SK-N-SH (cell line): ENCODE results near the gene ASTN2. TPM values are rescaled to one million over a fixed set of nuclear protein-coding genes. Genes with fewer than 3 reads are reported as not detected.

ENCODE experiments used
- CTCF ChIA-PET: fragments of 300-600, 350-600 bp; formaldehyde crosslinking; extraction: SDS; loops from one replicate; lab custom pipeline; 2021; lab: Yijun Ruan, JAX
- POLR2A ChIA-PET: fragments of 350-600 bp; sonication (Branson Sonifier 250); formaldehyde crosslinking; extraction: SDS; loops from one replicate; lab custom pipeline; 2020; ENCODE audit warnings: antibody characterized with exemption, inconsistent platforms; lab: Yijun Ruan, JAX
- DNase-seq: peaks from one replicate; pipeline ENCODE4 v3.0.0; 2012
- H2AFZ ChIP-seq: fragments of 200-600 bp; sonication (generic); 2 replicates; pipeline ENCODE4 v1.8.1; 2016; ENCODE audit warnings: antibody characterized with exemption, mild to moderate bottlenecking, low read depth
- H3F3A ChIP-seq: fragments of 200-600 bp; sonication (generic); replicated peaks from 2 replicates; pipeline ENCODE3; 2016; ENCODE audit warnings: antibody characterized with exemption, mild to moderate bottlenecking; ENCODE audit not compliant: insufficient read depth
- H3K27ac ChIP-seq, 2 experiments: fragments of 200-500 bp in 1 of 2; fragments of 200-600 bp in 1 of 2; sonication (Bioruptor generic) in 1 of 2; sonication (generic), shearing (Covaris generic) in 1 of 2; 2 replicates each; pipeline versions ENCODE4 v1.5.1 to v1.6.1; 2014 to 2016; ENCODE audit warnings: low read depth in 2 of 2, inconsistent platforms in 1 of 2, low read length in 1 of 2, mild to moderate bottlenecking in 1 of 2, mixed read lengths in 1 of 2
- H3K27me3 ChIP-seq: fragments of 200-600 bp; sonication (generic), shearing (Covaris generic); 2 replicates; pipeline ENCODE4 v1.6.1; 2016; ENCODE audit warnings: mixed run types; ENCODE audit not compliant: insufficient read depth
- H3K36me3 ChIP-seq, 2 experiments: fragments of 200-500 bp in 1 of 2; fragments of 200-600 bp in 1 of 2; sonication (Bioruptor generic) in 1 of 2; sonication (generic) in 1 of 2; replicated peaks in 1 of 2; 2 replicates each; pipeline versions ENCODE3 to v1.5.1; 2014 to 2016; ENCODE audit warnings: low read length in 1 of 2, mild to moderate bottlenecking in 1 of 2; ENCODE audit not compliant: insufficient read depth in 2 of 2, control insufficient read depth in 1 of 2
- H3K4me1 ChIP-seq, 2 experiments: fragments of 200-500 bp in 1 of 2; fragments of 200-600 bp in 1 of 2; sonication (Bioruptor generic) in 1 of 2; sonication (generic), shearing (Covaris generic) in 1 of 2; 2 replicates each; pipeline versions ENCODE4 v1.5.1 to v1.6.1; 2014 to 2016; ENCODE audit warnings: low read depth in 1 of 2, low read length in 1 of 2, mixed run types in 1 of 2; ENCODE audit not compliant: insufficient read depth in 2 of 2, control insufficient read depth in 1 of 2
- H3K4me2 ChIP-seq: fragments of 200-600 bp; sonication (generic), shearing (Covaris generic); 2 replicates; pipeline ENCODE4 v1.6.1; 2017; ENCODE audit warnings: mixed run types
- H3K4me3 ChIP-seq, 2 experiments: fragments of 200-500 bp in 1 of 2; fragments of 200-600 bp in 1 of 2; sonication (Bioruptor generic) in 1 of 2; sonication (generic), shearing (Covaris generic) in 1 of 2; 2 replicates each; pipeline versions ENCODE4 v1.5.1 to v1.8.1; 2014 to 2016; ENCODE audit warnings: low read depth in 2 of 2, inconsistent platforms in 1 of 2, low read length in 1 of 2, mild to moderate bottlenecking in 1 of 2, mixed read lengths in 1 of 2, moderate library complexity in 1 of 2
- H3K79me2 ChIP-seq: fragments of 200-600 bp; sonication (generic); 2 replicates; pipeline ENCODE4 v1.8.1; 2017; ENCODE audit warnings: mild to moderate bottlenecking; ENCODE audit not compliant: insufficient read depth
- H3K9ac ChIP-seq: fragments of 200-600 bp; sonication (generic); 2 replicates; pipeline ENCODE4 v1.6.1; 2017; ENCODE audit warnings: mixed run types
- H3K9me2 ChIP-seq: fragments of 200-600 bp; sonication (generic); 2 replicates; pipeline ENCODE4 v1.6.1; 2017; ENCODE audit warnings: mixed run types
- H3K9me3 ChIP-seq: fragments of 200-600 bp; sonication (generic); 2 replicates; pipeline ENCODE4 v1.6.1; 2017; ENCODE audit warnings: mixed run types, mild to moderate bottlenecking, moderate library complexity
- H4K20me1 ChIP-seq: fragments of 200-600 bp; sonication (generic); 2 replicates; pipeline ENCODE4 v1.6.1; 2017; ENCODE audit warnings: mild to moderate bottlenecking, mixed run types; ENCODE audit not compliant: insufficient read depth
- EP300 ChIP-seq, 2 experiments: IDR thresholded peaks; 2 replicates each; pipeline versions ENCODE4 v1.4.0 to v1.6.1; 2012; ENCODE audit warnings: borderline replicate concordance in 1 of 2, low read depth in 1 of 2, low read length in 1 of 2
- FOSL2 ChIP-seq: IDR thresholded peaks from 2 replicates; pipeline ENCODE4 v1.4.0; 2012; ENCODE audit warnings: low read depth, mild to moderate bottlenecking, moderate library complexity, borderline replicate concordance
- FOXJ3 ChIP-seq: sonication (generic); formaldehyde crosslinking; IDR thresholded peaks from 2 replicates; pipeline ENCODE4 v1.5.1; 2020; ENCODE audit warnings: mild to moderate bottlenecking, missing genetic modification reagents
- PBX3 ChIP-seq: IDR thresholded peaks from 2 replicates; pipeline ENCODE4; 2012
- RCOR1 ChIP-seq: fragments of 150-350 bp; IDR thresholded peaks from 2 replicates; pipeline ENCODE4 v1.6.1; 2017; ENCODE audit warnings: antibody characterized with exemption, low read length
- RXRA ChIP-seq: IDR thresholded peaks from 2 replicates; pipeline ENCODE4 v1.4.0; 2012; ENCODE audit warnings: low read depth, mild to moderate bottlenecking, borderline replicate concordance
- TCF12 ChIP-seq: IDR thresholded peaks from 2 replicates; pipeline ENCODE4 v1.4.0; 2012
- TEAD4 ChIP-seq: IDR thresholded peaks from 2 replicates; pipeline ENCODE4 v1.4.0; 2012; ENCODE audit warnings: mild to moderate bottlenecking, borderline replicate concordance; ENCODE audit not compliant: insufficient read depth
- USF1 ChIP-seq: IDR thresholded peaks from 2 replicates; pipeline ENCODE4 v1.4.0; 2012; ENCODE audit warnings: low read depth, borderline replicate concordance
- YY1 ChIP-seq: IDR thresholded peaks from 2 replicates; pipeline ENCODE4 v1.4.0; 2012; ENCODE audit warnings: low read depth, mild to moderate bottlenecking
- WGBS: methylation state at CpG from one replicate; pipeline ENCODE4 v1.1.6; 2017; ENCODE audit warnings: low lambda C conversion rate; 5-methylcytosine and 5-hydroxymethylcytosine counted together
- polyA plus RNA-seq, 3 experiments: library from polyadenylated mRNA; depleted of rRNA; stranded (reverse); fragments of >200 nt; gene quantifications; 2 replicates each; pipeline ENCODE4 v1.2.3, GENCODE V29; 2012
- TF ChIP-seq, protein P1 (sequence below): IDR thresholded peaks from 2 replicates; pipeline ENCODE4 v1.6.1; 2012; ENCODE audit warnings: mild to moderate bottlenecking, low read depth, low read length, moderate library complexity
- TF ChIP-seq, protein P2 (sequence below): fragments of 150-350 bp; IDR thresholded peaks from 2 replicates; pipeline ENCODE4 v1.6.1; 2017; ENCODE audit warnings: antibody characterized with exemption, low read length, low read depth, borderline replicate concordance
- TF ChIP-seq, protein P3 (sequence below): fragments of 200-600 bp; sonication (generic); IDR thresholded peaks from 2 replicates; pipeline ENCODE4 v1.6.1; 2017; ENCODE audit warnings: antibody characterized with exemption, mild to moderate bottlenecking, moderate library complexity

Gene ASTN2
- polyA plus RNA-seq, 1 of the 3 experiments (the other 2 are of a cell fraction): 6.6 TPM

DNA sequence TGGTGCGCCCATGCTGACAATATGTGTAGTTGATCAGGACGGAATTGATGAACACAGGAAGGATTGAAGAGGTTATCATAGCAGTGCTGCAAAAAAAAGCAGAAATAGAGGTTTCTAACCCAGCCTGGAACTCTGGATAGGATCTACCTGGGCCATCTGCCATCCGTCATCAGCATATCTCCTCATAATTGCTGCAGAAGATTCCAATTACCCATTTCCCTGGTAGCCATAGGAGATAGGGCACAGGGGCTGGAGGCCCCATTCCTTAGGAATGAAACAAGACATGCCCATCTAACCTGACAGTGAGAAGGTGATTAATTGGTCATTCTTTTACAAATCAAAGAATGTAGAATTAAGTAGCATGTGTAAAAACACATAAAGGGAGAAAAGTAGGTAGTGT lies 788.1 kb downstream of the ASTN2 start (continued):
- TF ChIP-seq, protein P1, sequence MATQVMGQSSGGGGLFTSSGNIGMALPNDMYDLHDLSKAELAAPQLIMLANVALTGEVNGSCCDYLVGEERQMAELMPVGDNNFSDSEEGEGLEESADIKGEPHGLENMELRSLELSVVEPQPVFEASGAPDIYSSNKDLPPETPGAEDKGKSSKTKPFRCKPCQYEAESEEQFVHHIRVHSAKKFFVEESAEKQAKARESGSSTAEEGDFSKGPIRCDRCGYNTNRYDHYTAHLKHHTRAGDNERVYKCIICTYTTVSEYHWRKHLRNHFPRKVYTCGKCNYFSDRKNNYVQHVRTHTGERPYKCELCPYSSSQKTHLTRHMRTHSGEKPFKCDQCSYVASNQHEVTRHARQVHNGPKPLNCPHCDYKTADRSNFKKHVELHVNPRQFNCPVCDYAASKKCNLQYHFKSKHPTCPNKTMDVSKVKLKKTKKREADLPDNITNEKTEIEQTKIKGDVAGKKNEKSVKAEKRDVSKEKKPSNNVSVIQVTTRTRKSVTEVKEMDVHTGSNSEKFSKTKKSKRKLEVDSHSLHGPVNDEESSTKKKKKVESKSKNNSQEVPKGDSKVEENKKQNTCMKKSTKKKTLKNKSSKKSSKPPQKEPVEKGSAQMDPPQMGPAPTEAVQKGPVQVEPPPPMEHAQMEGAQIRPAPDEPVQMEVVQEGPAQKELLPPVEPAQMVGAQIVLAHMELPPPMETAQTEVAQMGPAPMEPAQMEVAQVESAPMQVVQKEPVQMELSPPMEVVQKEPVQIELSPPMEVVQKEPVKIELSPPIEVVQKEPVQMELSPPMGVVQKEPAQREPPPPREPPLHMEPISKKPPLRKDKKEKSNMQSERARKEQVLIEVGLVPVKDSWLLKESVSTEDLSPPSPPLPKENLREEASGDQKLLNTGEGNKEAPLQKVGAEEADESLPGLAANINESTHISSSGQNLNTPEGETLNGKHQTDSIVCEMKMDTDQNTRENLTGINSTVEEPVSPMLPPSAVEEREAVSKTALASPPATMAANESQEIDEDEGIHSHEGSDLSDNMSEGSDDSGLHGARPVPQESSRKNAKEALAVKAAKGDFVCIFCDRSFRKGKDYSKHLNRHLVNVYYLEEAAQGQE: no peak
- TF ChIP-seq TEAD4 (no peak), EP300 (IDR thresholded peaks at IDR 0.05; ENCODE audit: borderline replicate concordance in 1 of 2, low read depth in 1 of 2, low read length in 1 of 2) (peak in 1 of 2 experiments; percentile 90; a peak in 2 of 4 replicates), RXRA (no peak), FOXJ3 (CRISPR knock-in tag) (no peak), RCOR1 (peak; percentile 82), TCF12 (peak; percentile 50), YY1 (no peak)

- Histone ChIP-seq H3K4me3 (no peak overlapping the region), H3K9me3 (no peaks in the 10 kb centered on the region)
- no peak for TF ChIP-seq TEAD4
- TF ChIP-seq, all 33 proteins: peak for 0
- H3K9ac ChIP-seq: no peak overlapping the region
- POLR2A ChIA-PET: no interaction called here
- H3F3A ChIP-seq: no peaks in the 10 kb centered on the region
- no peaks in the 10 kb centered on the region for H4K20me1 ChIP-seq
- no peaks in the 10 kb centered on the region for H3K27me3 ChIP-seq
- H3K4me1 ChIP-seq: peaks cover 0 to 13% of the 10 kb centered on the region in 2 experiments; a peak in 2 of 4 replicates
- no peaks in the 10 kb centered on the region for H3K9me2 ChIP-seq
- CTCF ChIA-PET: no interaction called here
- H3K4me2 ChIP-seq: no peak overlapping the region
- peaks cover 0 to 2% of the 10 kb centered on the region in 2 experiments for H3K36me3 ChIP-seq
- no peak for DNase-seq
- no peak overlapping the region for H2AFZ ChIP-seq
- no peak overlapping the region; a peak in 1 of 4 replicates for H3K27ac ChIP-seq
- WGBS: 97% methylated on average over 4 of the region's 4 CpGs
- H3K79me2 ChIP-seq: no peaks in the 10 kb centered on the region
Measured at GRCh38 chr9:116623715-116624114, 791.1 kb downstream of the ASTN2 start.

DNA sequence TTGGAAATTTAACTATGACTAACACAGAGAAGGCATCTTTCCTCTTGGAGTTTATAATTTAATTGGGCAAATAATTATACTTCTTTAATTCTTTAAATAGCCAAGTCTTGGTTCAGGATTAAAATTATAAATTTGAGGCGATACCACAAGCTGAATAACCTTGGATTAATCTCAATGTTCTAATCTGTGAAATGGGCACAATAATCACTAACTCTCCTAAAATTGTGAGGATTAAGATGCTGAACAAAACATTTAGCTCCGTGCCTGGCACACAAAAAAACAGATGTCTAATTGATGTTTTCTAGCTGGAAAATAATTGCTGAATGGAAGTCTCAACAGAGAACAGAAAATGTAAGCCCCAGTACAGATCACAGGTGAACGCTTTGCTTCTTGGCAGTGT lies 797.5 kb downstream of the ASTN2 start:
- no peak overlapping the region for H3K4me2 ChIP-seq
- no peak for TF ChIP-seq FOSL2
- no peak for TF ChIP-seq PBX3
- TF ChIP-seq, protein P2, sequence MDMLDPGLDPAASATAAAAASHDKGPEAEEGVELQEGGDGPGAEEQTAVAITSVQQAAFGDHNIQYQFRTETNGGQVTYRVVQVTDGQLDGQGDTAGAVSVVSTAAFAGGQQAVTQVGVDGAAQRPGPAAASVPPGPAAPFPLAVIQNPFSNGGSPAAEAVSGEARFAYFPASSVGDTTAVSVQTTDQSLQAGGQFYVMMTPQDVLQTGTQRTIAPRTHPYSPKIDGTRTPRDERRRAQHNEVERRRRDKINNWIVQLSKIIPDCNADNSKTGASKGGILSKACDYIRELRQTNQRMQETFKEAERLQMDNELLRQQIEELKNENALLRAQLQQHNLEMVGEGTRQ: no peak
- TF ChIP-seq YY1: no peak
- TF ChIP-seq USF1: no peak
- TF ChIP-seq, protein P3, sequence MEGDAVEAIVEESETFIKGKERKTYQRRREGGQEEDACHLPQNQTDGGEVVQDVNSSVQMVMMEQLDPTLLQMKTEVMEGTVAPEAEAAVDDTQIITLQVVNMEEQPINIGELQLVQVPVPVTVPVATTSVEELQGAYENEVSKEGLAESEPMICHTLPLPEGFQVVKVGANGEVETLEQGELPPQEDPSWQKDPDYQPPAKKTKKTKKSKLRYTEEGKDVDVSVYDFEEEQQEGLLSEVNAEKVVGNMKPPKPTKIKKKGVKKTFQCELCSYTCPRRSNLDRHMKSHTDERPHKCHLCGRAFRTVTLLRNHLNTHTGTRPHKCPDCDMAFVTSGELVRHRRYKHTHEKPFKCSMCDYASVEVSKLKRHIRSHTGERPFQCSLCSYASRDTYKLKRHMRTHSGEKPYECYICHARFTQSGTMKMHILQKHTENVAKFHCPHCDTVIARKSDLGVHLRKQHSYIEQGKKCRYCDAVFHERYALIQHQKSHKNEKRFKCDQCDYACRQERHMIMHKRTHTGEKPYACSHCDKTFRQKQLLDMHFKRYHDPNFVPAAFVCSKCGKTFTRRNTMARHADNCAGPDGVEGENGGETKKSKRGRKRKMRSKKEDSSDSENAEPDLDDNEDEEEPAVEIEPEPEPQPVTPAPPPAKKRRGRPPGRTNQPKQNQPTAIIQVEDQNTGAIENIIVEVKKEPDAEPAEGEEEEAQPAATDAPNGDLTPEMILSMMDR: no peak
- TF ChIP-seq, all 33 proteins: peak for 0
- Histone ChIP-seq H3K9me2 (no peaks in the 10 kb centered on the region), H3K79me2 (no peaks in the 10 kb centered on the region), H3K9me3 (no peaks in the 10 kb centered on the region), H4K20me1 (no peaks in the 10 kb centered on the region), H3K27ac (no peak overlapping the region), H2AFZ (no peak overlapping the region), H3K36me3 (peaks cover 3 to 11% of the 10 kb centered on the region in 2 experiments), H3F3A (no peaks in the 10 kb centered on the region), H3K9ac (no peak overlapping the region), H3K27me3 (no peaks in the 10 kb centered on the region), H3K4me1 (no peaks in the 10 kb centered on the region), H3K4me3 (no peak overlapping the region)
- 79% methylated on average over 3 of the region's 3 CpGs for WGBS
- ChIA-PET CTCF (no interaction called here), POLR2A (no interaction called here)
- DNase-seq: no peak
